WTC11 (cell line): ENCODE measurements around the gene APELA. TPM values are rescaled to one million over a fixed set of nuclear protein-coding genes. Genes with fewer than 3 reads are reported as not detected.
A peak's percentile ranks its signal among the peaks of the same experiment; 100 is the strongest.
"Not testable (repeated sequence)": the region's sequence is repeated elsewhere in the genome, so short reads cannot be mapped to it uniquely, and the experiment has no call there.

Experiments
- ATAC-seq: fragments of 200-7000 bp; cut with Tn5 transposase; 2 replicates; pipeline ENCODE4 v1.10.0; 2021; ENCODE audit warnings: mild to moderate bottlenecking, moderate library complexity
- CTCF ChIA-PET: fragments of 300-600 bp; sonication (Branson Sonifier 250); formaldehyde crosslinking; loops from one replicate; lab custom pipeline; 2021; ENCODE audit warnings: antibody characterized with exemption; lab: Charles Lee
- POLR2A ChIA-PET: fragments of 350-600 bp; sonication (Branson Sonifier 250); formaldehyde crosslinking; loops from one replicate; lab custom pipeline; 2021; ENCODE audit warnings: antibody characterized with exemption; lab: Charles Lee
- DNase-seq: peaks from one replicate; pipeline ENCODE4 v3.0.0; 2021; ENCODE audit warnings: low spot score
- H3K27ac Mint-ChIP-seq: 2 replicates; pipeline ENCODE4 v1.8.0; 2021; ENCODE audit warnings: mixed read lengths
- H3K27me3 Mint-ChIP-seq: 2 replicates; pipeline ENCODE4 v1.8.0; 2021; ENCODE audit warnings: low read depth, mild to moderate bottlenecking, moderate library complexity, mixed read lengths
- H3K36me3 Mint-ChIP-seq: 2 replicates; pipeline ENCODE4 v1.8.0; 2021; ENCODE audit warnings: mixed read lengths
- H3K4me1 Mint-ChIP-seq: 2 replicates; pipeline ENCODE4 v1.8.0; 2022; ENCODE audit warnings: mixed read lengths
- H3K4me3 Mint-ChIP-seq: 2 replicates; pipeline ENCODE4 v1.8.0; 2021; ENCODE audit warnings: mild to moderate bottlenecking, moderate library complexity, mixed read lengths
- H3K9me3 Mint-ChIP-seq: 2 replicates; pipeline ENCODE4 v1.8.0; 2021; ENCODE audit warnings: mixed read lengths
- AR ChIP-seq: fragments of 250-450 bp; sonication (Bioruptor Pico); IDR thresholded peaks from 2 replicates; pipeline ENCODE4 v1.9.0; 2021; ENCODE audit warnings: mild to moderate bottlenecking
- ATF2 ChIP-seq: sonication (generic); formaldehyde crosslinking; IDR thresholded peaks from 2 replicates; pipeline ENCODE4 v1.8.1; 2022; ENCODE audit warnings: low read depth, missing genetic modification reagents, borderline replicate concordance
- CREB1 ChIP-seq: sonication (generic); formaldehyde crosslinking; IDR thresholded peaks from 2 replicates; pipeline ENCODE4 v1.8.0; 2023; ENCODE audit warnings: mild to moderate bottlenecking, missing genetic modification reagents
- CTCF ChIP-seq: fragments of 200-600 bp; IDR thresholded peaks from 2 replicates; pipeline ENCODE4 v1.8.0; 2022; ENCODE audit warnings: antibody characterized with exemption
- EMX1 ChIP-seq: fragments of 250-450 bp; sonication (Bioruptor Pico); IDR thresholded peaks from 2 replicates; pipeline ENCODE4 v1.8.0; 2021; ENCODE audit warnings: mild to moderate bottlenecking
- ETV6 ChIP-seq: sonication (generic); formaldehyde crosslinking; IDR thresholded peaks from 2 replicates; pipeline ENCODE4 v1.8.1; 2022; ENCODE audit warnings: mild to moderate bottlenecking, missing genetic modification reagents
- FOXP1 ChIP-seq: sonication (generic); formaldehyde crosslinking; IDR thresholded peaks from 2 replicates; pipeline ENCODE4 v1.8.0; 2022; ENCODE audit warnings: missing genetic modification reagents, mild to moderate bottlenecking, moderate library complexity, borderline replicate concordance
- KAT7 ChIP-seq: sonication (generic); formaldehyde crosslinking; IDR thresholded peaks from 2 replicates; pipeline ENCODE4 v1.8.1; 2023; ENCODE audit warnings: missing genetic modification reagents, mild to moderate bottlenecking, borderline replicate concordance
- MLX ChIP-seq: sonication (generic); formaldehyde crosslinking; IDR thresholded peaks from 2 replicates; pipeline ENCODE4 v1.8.1; 2023; ENCODE audit warnings: mild to moderate bottlenecking, missing genetic modification reagents, moderate library complexity
- MYBL2 ChIP-seq: sonication (generic); formaldehyde crosslinking; IDR thresholded peaks from 2 replicates; pipeline ENCODE4 v1.8.1; 2023; ENCODE audit warnings: mild to moderate bottlenecking, moderate library complexity, missing genetic modification reagents
- NFE2L1 ChIP-seq: sonication (generic); formaldehyde crosslinking; IDR thresholded peaks from 2 replicates; pipeline ENCODE4 v1.8.1; 2023; ENCODE audit warnings: missing genetic modification reagents
- NR2C2 ChIP-seq: sonication (generic); formaldehyde crosslinking; IDR thresholded peaks from 2 replicates; pipeline ENCODE4 v1.8.0; 2022; ENCODE audit warnings: mild to moderate bottlenecking, missing genetic modification reagents
- SP1 ChIP-seq: sonication (generic); formaldehyde crosslinking; conservative IDR thresholded peaks from 2 replicates; pipeline ENCODE4 v1.8.1; 2022; ENCODE audit warnings: missing genetic modification reagents
- ZBTB43 ChIP-seq: sonication (generic); formaldehyde crosslinking; IDR thresholded peaks from 2 replicates; pipeline ENCODE4 v1.8.1; 2023; ENCODE audit warnings: mild to moderate bottlenecking, missing genetic modification reagents
- ZNF232 ChIP-seq: sonication (generic); formaldehyde crosslinking; IDR thresholded peaks from 2 replicates; pipeline ENCODE4 v1.8.0; 2022; ENCODE audit warnings: mild to moderate bottlenecking, missing genetic modification reagents
- ZSCAN18 ChIP-seq: fragments of 250-450 bp; sonication (Bioruptor Pico); IDR thresholded peaks from 2 replicates; pipeline ENCODE4 v2.1.2; 2022; ENCODE audit warnings: mild to moderate bottlenecking, moderate library complexity
- total RNA-seq: library from RNA; stranded (reverse); gene quantifications from 3 replicates; pipeline ENCODE4 v1.2.3, GENCODE V29; 2021

Gene APELA
- total RNA-seq, 1 experiment from 2014 or later: 25.7 TPM

- Mint-ChIP-seq H3K4me1 (peaks cover 31% of the 10 kb centered on the region), H3K27me3 (no peaks in the 10 kb centered on the region), H3K9me3 (peaks cover 4% of the 10 kb centered on the region; the same call in 1 of the 2 replicates), H3K4me3 (no peak overlapping the region), H3K27ac (0 out of 2 replicates have a peak overlapping the region, but pooled peaks have one; percentile 50), H3K36me3 (no peaks in the 10 kb centered on the region)
- ATAC-seq: peak; percentile 80
- TF ChIP-seq CTCF (0 out of 2 replicates have a peak, but pooled peaks have one; percentile 15), NFE2L1 (CRISPR knock-in tag) (no peak)
- DNase-seq: peak; percentile 31
- ChIA-PET POLR2A (interaction anchor here (0.7 kb wide), 2 partner anchors 9 to 35 kb away, joined by 4 to 8 read pairs; no protein-coding TSS in a partner anchor), CTCF (interaction anchor here (0.5 to 5.4 kb wide), 32 partner anchors 9 to 1176 kb away, joined by 3 to 60 read pairs (median 4); partner anchors contain the start of genes TMEM192, TRIM61 and TRIM75)
Observed at GRCh38 chr4:164935363-164935762, 58.4 kb downstream of the APELA start.

GRCh38 chr4:164935865-164936606 lies 59.1 kb downstream of the APELA start:
- H3K36me3 Mint-ChIP-seq, H3K27me3 Mint-ChIP-seq, H3K9me3 Mint-ChIP-seq, ATAC-seq, POLR2A ChIA-PET, H3K4me3 Mint-ChIP-seq, DNase-seq: not testable (repeated sequence)
- CTCF ChIA-PET: interaction anchor here (0.6 to 5.4 kb wide), 31 partner anchors 8 to 205 kb away, joined by 3 to 60 read pairs (median 4); partner anchors contain the start of genes TMEM192 and TRIM61
- Mint-ChIP-seq H3K27ac (peak overlapping the region; percentile 50; the same call in 1 of the 2 replicates), H3K4me1 (peaks cover 31% of the 10 kb centered on the region)

GRCh38 chr4:164937576-164938270 lies 60.7 kb downstream of the APELA start:
- H3K4me3 Mint-ChIP-seq: no peak overlapping the region
- H3K4me1 Mint-ChIP-seq: peaks cover 28% of the 10 kb centered on the region
- H3K36me3 Mint-ChIP-seq: no peaks in the 10 kb centered on the region
- DNase-seq: peak; percentile 50
- ChIA-PET POLR2A (no interaction called here), CTCF (interaction anchor here (0.7 to 5.4 kb wide), 19 partner anchors 10 to 207 kb away, joined by 3 to 60 read pairs (median 3); partner anchors contain the start of genes TMEM192 and TRIM61)
- peak; percentile 89 for ATAC-seq
- no peak overlapping the region for H3K27ac Mint-ChIP-seq
- H3K27me3 Mint-ChIP-seq: no peaks in the 10 kb centered on the region
- peak; percentile 39; the same call in 1 of the 2 replicates for TF ChIP-seq ETV6 (CRISPR knock-in tag)
- TF ChIP-seq KAT7 (CRISPR knock-in tag): no peak
- TF ChIP-seq EMX1 (CRISPR knock-in tag): no peak
- TF ChIP-seq NR2C2: no peak
- no peak for TF ChIP-seq AR (CRISPR knock-in tag)
- no peak for TF ChIP-seq ZBTB43 (CRISPR knock-in tag)
- no peak for TF ChIP-seq MYBL2 (CRISPR knock-in tag)
- H3K9me3 Mint-ChIP-seq: no peaks in the 10 kb centered on the region

- DNase-seq (no peak), ATAC-seq (no peak)
- CTCF ChIA-PET: no interaction called here
- Mint-ChIP-seq H3K36me3 (no peaks in the 10 kb centered on the region), H3K27ac (no peak overlapping the region), H3K4me1 (peaks cover 9% of the 10 kb centered on the region), H3K4me3 (no peak overlapping the region), H3K9me3 (no peaks in the 10 kb centered on the region), H3K27me3 (no peaks in the 10 kb centered on the region)
- POLR2A ChIA-PET: no interaction called here
- TF ChIP-seq ZNF232 (CRISPR knock-in tag) (no peak), ATF2 (no peak), ZSCAN18 (no peak), SP1 (CRISPR knock-in tag) (no peak), FOXP1 (no peak), CREB1 (CRISPR knock-in tag) (no peak), MLX (CRISPR knock-in tag) (no peak)
Observed at GRCh38 chr4:164943192-164943591, 66.2 kb downstream of the APELA start.
